ENCODE measurements around the gene SMIM5.

Gene SMIM5

DNA sequence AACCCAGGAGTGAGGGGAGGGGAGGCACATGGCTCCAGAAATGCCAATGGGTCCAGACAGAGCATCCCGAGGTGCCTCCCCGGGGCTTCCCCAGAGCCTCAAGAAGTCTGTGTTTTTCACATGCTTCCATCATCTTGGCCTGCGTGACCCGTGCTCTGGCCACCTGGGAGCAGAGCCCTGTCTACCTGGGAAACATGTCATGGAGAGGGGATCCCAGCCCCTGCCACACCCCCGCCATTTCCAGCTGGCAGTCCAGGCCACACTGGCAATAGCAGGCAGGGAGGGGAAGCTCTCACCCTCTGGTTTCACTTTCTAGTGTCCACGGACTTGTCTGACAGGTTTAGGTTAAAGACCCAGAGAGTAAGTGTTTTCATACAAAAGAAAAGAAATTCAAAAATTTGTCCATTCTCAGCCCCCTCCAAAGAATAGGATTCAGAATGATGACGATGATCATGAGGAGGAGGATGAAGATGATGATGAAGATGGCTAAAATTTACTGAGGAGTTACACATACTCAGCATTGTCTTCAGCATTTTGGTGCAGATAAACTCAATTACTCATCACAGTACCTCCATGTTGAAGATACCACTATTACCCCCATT is 9.0 kb downstream of the SMIM5 start:
- DNase-seq: peak; percentile 66

DNA sequence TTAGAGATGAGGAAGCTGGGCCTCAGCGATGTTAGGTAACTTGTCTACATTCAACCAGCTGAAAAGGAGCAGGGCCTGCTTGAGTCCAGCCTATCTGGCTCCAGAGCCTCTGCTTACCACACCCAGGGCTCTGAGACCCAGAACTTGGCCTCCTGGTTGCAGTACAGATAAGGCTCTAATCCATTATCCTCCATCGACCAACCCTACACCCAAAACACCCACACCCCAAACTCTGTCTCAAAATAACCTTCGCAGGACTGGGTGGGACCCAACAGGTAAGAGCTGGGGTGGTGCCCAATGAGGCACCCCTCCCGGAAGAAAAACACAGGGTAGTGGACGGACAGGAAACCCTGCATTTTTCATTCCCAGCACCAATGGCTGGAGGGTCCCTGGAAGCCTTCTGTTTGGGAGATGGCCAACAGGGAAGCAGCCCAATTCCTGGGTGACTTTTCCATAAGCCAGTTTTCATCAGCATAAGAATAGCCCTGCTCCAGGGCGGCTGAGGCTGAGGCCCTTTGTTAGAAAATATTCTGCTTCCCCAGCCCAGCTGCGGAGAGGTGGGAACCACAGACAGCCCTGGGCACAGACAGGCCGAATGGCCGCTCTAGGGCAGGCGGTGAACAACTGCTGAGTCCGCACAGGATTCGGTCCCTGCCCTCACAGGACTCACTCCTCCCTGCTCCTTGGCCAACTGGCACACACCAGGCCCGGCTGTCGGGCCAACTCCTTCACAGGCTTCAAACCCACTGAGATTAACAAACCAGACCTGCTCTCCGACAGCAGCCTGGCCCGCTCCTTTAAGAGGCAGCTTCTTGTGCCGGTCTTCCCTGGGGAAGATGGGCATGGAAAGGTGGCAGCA is 9.8 kb downstream of the SMIM5 start:
- peak; percentile 69 for DNase-seq

DNA sequence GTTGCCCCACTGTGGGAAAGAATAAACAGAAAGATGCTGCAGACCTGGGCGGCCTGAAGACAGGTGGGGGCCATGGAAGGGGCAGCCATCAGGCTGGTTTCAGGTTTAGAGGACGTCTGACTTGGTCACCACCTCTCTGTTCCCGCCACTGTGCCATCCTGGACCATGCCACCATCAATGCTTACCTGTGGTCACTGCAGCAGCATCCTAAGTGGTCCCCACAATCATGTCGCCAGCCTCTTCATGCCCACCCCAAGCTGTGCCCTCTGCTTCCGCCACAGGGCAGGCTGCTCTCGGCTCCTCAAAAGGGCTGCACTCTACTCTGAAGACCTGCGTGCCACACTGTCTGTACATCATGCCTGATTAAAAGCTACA is 10.4 kb downstream of the SMIM5 start:
- no peak for DNase-seq

DNA sequence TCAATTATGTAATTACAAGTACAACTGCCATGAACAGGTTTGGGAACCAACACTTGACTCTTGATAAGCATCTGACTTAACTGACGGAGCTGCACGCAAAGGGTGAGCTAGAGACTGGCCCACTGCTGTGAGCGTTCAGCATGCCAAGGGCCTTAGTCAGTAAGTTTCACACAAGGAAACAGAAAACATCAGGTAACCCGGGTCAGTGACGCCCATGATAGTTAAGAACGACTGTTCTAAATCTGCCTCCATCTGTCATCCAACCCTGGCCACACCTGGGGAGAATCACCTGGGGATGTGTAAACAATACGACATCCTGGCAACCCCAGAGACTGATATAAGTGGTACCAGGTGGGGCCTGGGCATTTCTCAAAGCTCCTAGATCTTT is 12.3 kb downstream of the SMIM5 start:
- DNase-seq: peak; percentile 97

DNA sequence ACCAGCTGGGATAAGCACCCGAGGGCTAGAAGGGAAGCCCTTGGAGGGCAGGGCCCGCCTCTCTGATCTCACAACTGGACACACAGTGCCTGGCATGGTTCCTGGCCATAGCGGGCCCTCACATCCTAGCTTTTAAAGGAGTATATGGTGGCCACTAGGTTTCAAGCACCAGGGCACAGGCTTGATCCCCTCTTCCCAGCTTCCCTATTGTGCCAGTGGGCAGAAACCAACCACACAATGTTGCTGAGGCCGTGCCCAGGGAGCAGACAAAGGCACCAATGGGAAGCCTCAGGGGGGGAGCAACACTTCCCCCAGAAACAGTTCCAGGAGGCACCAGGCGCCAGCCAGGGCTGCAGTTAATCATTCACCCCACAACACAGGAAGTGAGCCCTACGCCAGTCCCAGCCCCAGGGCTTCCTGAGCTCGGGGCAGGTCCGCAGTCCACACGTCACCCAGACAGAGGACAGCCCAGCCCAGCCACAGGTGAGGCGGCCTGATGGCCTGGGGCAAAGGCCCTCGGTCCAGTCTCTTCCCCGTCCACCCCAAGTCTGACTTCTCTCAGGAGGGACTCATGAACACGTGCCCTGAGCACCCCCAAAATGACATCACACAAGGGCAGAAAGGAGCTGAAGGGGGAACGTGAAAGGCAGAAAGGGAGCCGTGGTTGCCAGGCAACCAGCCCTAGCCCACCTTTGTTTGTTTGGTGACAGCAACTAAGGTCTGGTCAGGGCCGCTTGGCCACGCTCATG is 12.8 kb downstream of the SMIM5 start:
- peak; percentile 92 for DNase-seq

DNA sequence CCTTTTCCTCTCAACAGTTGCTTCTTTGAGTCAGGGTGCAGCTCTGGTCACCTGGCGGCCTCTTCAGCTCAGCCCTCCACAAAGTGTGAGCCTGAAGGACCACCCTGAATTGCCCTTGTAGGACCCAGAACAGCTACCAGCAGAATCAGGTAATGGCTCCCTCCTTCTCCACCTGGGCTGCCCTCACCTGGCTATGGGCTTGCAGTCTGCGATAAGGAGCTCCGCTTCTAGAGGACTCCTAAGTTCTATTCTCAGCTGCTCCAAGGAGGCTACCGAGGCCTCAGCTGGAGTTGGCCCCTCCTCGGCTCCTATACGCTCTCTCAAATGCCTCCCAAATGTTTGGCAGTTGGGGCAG is 13.4 kb downstream of the SMIM5 start:
- DNase-seq: no peak

DNA sequence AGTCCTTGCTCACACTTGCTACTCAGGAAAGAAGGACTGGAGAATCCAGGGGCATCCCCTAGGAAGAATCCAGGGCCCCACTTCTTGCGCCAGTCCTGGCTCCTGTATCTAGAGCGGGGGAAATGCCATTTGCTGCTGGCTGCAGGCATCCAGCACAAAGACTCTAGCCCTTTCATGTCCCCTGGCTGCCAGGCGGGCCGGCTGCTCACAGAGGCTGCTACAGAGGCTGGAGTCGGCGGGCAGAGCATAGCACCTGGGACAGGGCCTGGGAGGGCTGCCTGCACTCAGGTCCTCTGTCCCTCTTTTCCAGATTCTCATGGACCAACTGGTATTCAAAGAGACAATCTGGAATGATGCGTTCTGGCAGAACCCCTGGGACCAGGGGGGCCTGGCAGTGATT is 13.8 kb downstream of the SMIM5 start:
- DNase-seq: peak; percentile 62

DNA sequence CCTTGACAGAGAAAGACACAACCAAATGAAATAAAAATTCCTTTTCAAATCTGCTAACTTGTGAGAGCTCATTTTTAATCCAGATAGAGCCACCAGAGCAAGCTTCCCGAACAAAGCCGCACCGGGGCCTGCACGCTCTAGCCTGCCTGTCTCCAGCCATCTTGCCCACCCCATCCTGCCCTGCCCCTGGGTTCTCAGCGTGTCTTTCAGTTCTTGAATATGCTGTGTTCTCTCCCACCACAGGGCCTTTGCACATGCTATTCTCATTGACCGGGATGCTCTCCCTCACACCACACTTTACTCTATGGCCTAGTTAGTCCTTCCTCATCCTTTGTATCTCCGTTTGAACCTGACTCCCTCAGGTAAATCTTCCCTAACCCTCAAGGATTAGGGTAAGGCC is 14.7 kb downstream of the SMIM5 start:
- DNase-seq: peak; percentile 42

DNA sequence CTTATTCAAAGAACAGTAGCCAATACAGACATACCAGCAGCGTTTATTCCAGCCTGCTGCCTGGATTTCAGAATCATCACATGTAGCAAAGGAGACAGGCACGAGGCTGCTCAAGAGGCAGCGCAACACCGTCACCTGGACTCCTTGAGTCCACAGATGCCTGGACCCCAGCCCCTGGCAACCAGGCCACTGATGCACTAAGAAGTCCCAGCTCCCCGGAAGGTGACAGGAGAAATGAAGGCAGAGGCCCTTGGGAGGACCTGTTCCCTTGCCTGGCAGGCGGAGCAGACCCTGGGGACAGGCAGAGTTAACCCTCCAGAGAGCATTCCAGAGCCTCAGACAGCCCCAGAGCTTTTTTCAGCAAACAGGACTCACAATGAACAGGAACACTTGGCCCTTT is 16.5 kb downstream of the SMIM5 start:
- DNase-seq: peak; percentile 66

DNA sequence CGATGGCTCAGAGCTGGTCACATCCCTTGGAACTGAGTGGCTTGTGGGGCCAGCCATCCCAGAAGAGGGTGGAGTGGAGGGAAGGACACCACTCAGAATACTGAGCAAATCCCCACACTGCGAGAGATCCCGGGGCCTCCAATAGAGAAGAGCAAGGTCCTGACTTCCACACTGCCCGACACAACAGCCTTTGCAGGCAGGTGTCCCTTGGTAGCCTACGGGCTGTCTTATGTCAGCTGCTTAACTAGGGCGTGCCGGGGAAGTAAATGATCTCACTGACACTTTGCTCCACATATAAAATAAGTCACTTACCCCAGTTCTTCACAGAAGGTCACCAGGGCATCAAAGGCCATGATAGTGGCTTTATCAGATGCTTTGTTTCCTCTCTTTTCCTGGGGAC is 17.6 kb downstream of the SMIM5 start:
- no peak for DNase-seq

DNA sequence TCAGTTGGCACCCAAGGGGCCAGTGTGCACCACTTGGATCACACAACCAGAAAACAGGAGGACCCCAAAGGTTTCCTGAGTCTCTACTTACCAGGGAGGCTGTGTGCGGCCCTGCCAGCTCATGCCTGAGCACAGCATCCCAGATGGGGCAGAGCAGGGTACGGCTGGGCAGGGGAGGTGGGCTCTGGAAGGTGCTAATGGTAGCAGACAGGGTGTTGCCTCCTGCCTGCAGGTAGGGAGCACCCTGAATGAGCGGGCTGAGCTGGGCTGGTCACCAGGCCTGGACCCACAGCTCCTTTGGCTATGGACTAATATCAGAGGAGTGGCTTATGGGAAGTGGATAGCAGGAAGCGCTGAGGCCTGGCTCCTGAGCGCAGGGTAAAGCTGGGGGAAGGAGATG is 19.1 kb downstream of the SMIM5 start:
- DNase-seq: no peak

DNA sequence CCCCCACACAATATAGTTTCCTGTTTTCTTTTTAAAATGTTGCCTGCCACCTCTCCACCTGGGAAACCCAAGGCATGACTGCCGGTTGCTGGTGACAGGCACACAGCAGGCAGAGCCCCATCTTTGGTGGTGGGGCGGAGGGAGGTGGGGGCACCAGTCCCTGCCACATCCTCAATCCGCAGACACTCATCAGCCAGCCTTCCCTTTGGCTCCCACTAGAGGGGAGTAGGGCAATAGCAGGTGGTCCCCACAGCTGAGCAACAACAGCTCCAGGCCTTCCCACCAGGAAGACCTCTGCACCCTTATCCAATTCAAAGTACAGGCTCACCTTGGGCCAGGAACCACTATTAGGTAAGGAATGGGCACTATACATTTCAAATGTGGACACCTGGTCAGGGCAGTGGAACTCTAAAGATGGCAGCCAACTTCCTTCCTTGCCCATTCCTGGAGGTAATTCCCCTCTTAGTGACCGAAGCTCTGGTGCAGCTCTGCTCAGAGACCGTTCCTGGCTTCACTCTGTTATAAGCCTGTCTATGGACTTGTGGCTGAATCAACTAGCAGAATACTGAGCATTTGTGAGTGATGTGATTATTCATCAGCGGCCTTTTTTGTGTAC is 19.8 kb downstream of the SMIM5 start:
- DNase-seq: peak; percentile 88

DNA sequence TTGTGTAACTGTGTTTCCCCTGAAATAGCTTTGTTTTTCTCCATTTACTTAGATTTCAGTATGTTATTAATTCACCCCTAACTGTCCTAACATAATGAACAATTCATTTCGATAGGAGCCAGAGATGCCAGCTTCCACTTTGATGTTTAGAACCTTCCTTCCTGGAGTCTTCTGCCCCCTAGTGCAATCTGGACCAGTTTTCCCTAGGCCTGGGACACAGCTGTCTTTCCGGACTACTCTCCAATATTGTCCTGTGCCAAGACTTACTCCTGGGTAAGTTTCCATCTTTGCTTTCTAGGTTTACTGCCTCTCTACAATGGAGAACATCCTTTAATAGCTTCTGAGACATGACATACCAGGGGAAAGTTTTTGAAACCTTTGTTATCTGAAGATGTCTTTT is 20.9 kb downstream of the SMIM5 start:
- DNase-seq: no peak

DNA sequence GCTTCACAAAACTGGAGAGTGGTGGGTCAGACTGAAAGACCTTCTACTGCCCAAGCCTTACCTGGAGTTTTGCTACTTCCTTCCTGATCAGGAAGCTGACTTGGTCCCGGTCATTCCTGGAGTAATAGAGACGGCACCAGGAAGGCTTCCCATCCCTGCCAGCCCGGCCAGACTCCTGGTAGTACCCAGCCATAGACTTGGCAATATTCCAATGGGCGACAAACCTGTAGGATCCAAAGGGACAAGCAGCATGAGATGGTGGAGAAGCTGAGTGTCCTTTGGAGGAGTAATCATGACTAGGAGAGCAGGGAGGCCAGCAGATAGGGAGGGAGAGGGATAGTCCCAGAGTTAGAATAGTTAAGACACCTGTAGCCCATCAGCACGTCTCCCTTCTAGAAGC is 25.0 kb downstream of the SMIM5 start:
- no peak for DNase-seq

DNA sequence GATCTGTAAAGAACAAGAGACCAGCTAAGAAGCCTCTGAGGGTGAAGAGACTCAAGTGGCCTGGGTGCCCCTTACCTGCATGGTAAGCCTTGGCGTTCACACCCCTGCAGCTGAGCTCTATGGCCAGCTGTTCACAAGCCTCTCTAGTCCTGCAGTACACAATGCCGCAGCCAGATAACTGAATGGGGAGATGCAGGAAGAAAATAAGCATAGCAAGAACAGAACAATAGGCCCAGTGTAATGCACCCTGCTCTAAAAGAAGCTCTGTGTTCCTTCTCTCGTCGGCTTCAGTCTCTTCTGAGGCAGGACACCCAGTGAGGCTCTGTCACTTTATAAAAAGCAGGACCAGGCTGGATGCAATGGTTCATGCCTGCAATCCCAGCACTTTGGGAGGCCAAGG is 28.3 kb downstream of the SMIM5 start:
- DNase-seq: no peak

DNA sequence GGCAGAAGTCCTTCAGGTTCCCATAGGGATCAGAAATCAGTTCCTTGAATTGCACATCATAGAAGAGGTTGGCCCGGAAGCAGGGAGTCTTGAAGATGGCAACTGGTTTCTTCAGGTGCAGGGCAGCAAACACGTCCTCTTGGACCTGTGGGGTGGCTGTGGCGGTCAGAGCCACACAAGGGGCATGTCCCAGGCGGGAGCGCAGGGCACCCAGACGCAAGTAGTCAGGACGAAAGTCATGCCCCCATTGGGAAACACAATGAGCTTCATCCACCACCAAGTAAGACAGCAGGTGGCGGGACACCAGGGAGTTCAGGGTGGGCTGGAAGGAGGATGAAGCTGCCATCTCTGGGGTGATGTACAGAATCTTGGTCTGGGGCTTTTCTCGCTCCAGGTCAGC is 29.3 kb downstream of the SMIM5 start:
- DNase-seq: no peak

DNA sequence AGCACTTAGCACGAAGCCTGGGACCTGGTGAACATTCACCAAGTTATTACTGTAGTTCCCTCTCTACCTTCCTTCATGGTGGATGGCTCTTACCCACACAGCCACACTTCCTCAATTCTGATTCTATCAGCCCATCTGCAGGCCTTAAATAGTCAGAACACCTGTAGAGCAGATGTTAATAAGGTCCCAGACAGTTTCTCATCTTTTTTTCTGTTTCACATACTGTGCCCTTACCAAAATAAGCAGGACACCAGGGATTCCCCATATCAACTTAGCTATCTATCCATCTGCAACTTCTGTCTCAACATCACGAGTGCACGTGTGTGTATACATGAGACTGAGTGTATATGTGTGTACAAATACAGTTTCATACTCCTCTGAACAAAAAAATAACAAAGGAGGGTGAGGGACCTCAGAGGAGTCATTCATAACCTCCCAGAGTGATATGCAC is 30.9 kb downstream of the SMIM5 start:
- no peak for DNase-seq

DNA sequence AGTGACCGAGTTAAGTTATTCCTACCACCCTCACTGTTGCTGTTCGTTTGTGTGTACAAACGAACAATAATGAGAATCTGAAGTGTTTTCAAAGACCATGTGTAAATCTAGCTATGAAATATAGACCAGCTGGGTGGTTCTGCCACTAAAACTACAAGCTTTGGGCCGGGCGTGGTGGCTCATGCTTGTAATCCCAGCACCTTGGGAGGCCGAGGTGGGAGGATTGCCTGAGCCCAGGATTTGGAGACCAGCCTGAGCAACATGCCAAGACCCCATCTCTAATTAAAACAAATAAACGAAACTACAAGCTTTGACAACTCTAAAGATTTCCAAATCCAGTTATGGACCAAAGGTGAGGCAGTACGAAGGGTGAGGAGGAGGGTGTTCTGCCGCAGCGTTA is 32.7 kb downstream of the SMIM5 start:
- DNase-seq: no peak

DNA sequence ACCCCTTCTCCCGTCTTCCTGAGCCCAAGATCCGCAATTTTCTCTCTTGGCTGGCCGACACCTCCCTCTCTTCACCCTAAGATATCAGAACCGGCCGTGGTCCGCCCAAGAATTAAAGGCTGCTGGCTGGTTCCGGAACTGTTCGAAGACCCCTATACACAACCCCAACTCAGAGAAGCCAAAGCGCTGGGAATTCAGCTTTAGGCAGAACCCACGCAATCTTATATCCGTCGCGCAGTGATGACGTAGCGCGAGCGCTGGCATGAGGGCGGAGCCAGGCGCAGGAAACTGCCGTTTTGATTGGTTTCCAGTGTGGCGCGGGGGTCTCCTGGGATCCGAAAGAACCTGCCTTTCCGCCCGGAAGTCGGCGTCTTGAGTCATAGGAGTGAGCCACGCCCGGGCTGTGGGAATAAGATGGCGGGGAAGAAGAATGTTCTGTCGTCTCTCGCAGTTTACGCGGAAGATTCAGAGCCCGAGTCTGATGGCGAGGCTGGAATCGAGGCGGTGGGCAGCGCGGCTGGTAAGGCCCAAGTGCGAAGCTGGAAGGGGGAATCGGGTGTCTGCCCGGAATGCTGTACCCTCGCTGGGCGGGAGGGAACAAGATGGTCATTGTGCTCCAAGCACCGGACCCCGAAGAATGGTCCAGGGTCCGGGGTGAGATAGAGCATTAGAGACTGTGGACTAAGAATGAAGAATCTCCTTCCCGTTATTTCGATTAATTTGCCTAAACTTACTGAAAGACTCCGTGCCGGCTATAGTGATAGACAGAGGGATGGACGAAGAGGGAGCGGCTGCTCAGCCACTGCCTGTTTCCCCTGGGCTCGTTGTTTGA is 33.9 kb downstream of the SMIM5 start, which contains the start of the genes RECQL5 and SAP30BP:
Gene RECQL5, minus strand, starts transcription at position 196 of the 832 bp plus-strand sequence. CDS start 597 bp downstream, outside the sequence.
Gene SAP30BP, plus strand, starts transcription at position 380 of the 832 bp plus-strand sequence. Its CDS starts 35 bp downstream, at position 415.
- peak; percentile 99 for DNase-seq

DNA sequence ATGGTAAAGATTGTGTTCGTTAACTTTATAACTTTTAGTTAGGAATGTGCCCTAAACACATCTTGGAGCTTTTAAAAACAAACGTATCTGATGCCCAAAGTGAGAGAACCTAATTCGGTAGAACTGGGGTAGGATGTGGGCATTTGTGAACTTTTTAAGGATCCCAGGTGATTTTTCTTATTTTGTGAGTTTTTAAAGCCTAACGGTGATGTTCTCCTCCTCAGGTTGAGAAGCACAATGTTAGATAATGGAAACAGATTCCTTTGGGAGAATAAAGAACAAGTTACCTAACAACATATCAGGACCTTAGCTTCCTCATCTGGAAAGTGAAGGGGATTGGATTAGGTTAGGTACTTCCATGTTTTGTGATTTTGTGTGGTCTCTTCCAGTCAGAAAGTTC is 34.6 kb downstream of the SMIM5 start:
- DNase-seq: no peak

DNA sequence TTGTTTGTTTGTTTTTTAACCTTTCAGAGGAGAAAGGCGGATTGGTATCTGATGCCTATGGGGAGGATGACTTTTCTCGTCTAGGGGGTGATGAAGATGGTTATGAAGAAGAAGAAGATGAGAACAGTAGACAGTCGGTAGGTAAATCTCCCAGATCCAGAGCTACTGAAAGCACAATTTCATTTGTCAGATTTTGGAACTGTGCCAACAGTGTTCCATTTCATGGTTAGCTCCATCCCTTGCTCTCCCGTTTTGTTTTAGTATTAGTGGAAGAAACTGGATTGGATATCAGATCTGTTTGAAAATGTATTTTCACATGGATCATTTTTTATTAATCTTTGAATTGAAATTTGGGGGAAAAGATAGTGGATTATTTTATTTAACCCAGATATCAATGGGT is 35.3 kb downstream of the SMIM5 start:
- no peak for DNase-seq

DNA sequence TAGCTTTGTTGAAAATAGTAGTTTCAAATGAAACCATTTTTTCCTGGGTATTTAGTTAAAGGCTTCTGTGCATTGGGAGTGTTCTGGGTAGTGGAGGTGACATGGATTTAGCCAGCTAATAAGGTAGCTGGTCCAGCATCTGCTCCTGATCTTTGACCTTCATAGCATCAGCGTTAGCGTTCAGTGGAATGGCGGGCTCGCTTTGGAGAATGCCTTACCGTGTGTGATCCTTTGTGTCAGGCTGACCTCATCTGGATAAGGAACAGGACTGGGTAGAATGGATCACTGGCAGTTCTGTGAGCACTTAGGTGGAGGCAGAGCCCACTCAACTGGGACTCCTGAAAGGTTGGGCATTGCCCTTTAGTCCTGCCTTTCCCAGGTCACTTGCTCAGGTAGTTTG is 37.6 kb downstream of the SMIM5 start:
- DNase-seq: no peak

Measured in islet precursor cell (in vitro differentiated cells).